ENCODE results near the gene RBPMS2. TPM values are rescaled to one million over a fixed set of nuclear protein-coding genes. Genes with fewer than 3 reads are reported as not detected.

RBPMS2 gene
- total and polyA plus RNA-seq, 2 of the 8 experiments (the other 6 are each of a cell fraction or from before 2014, with no cell fraction given), result 55.8 to 238 TPM

GRCh38 chr15:64766058-64766457 is 9.3 kb downstream of the RBPMS2 start:
- FAIRE-seq, result no peak
- H2AFZ ChIP-seq (ENCODE audit: low read length), result no peak overlapping the region
- TF ChIP-seq RBBP5 (IDR thresholded peaks at IDR 0.05; ENCODE audit: borderline replicate concordance, low read depth, low read length) (no peak), EGR1 (IDR thresholded peaks at IDR 0.05; ENCODE audit: borderline replicate concordance, low read depth, low read length) (no peak), NRF1 (IDR thresholded peaks at IDR 0.05; ENCODE audit: low read depth, low read length) (no peak), EP300 (IDR thresholded peaks at IDR 0.05; ENCODE audit: borderline replicate concordance in 1 of 2, low read depth in 2 of 2, low read length in 2 of 2) (no peak), POLR2A (IDR thresholded peaks at IDR 0.05; ENCODE audit: control extremely low read depth in 1 of 2, low read depth in 2 of 2, low read length in 2 of 2) (no peak; a peak in 1 of 3 replicates), HDAC2 (IDR thresholded peaks at IDR 0.05; ENCODE audit: borderline replicate concordance in 1 of 2, low read depth in 2 of 2, low read length in 2 of 2) (no peak), POU5F1 (IDR thresholded peaks at IDR 0.05; ENCODE audit: low read depth, low read length) (no peak), SIX5 (IDR thresholded peaks at IDR 0.05; ENCODE audit: low read depth, low read length) (no peak), JUND (IDR thresholded peaks at IDR 0.05; ENCODE audit: low read length) (no peak), JUN (IDR thresholded peaks at IDR 0.05; ENCODE audit: low read depth, low read length) (no peak), SIRT6 (IDR thresholded peaks at IDR 0.05; ENCODE audit: low read length) (no peak), GABPA (IDR thresholded peaks at IDR 0.05; ENCODE audit: borderline replicate concordance, insufficient read depth, low read length) (no peak), POLR2AphosphoS5 (IDR thresholded peaks at IDR 0.05; ENCODE audit: low read depth, low read length) (no peak), SP1 (IDR thresholded peaks at IDR 0.05; ENCODE audit: low read depth, low read length) (no peak)

More at GRCh38 chr15:64766058-64766457, 9.3 kb downstream of the RBPMS2 start:
- Histone ChIP-seq H3K4me2 (ENCODE audit: insufficient read depth in 1 of 2, low read depth in 2 of 2, low read length in 2 of 2) (no peak overlapping the region), H3K79me2 (ENCODE audit: control insufficient read depth in 1 of 2, insufficient read depth in 2 of 2, low read length in 2 of 2) (peaks cover 59 to 98% of the 10 kb centered on the region in 2 experiments), H4K5ac (ENCODE audit: insufficient read length, low read depth, low read length) (no peak overlapping the region), H3K56ac (replicated peaks; ENCODE audit: insufficient read length, low read depth, low read length) (no peak overlapping the region), H3K79me1 (ENCODE audit: low read depth, low read length) (peaks cover 4% of the 10 kb centered on the region), H3K14ac (ENCODE audit: insufficient read length) (no peak overlapping the region), H3K27me3 (replicated peaks in 1 of 4; ENCODE audit: control insufficient read depth in 3 of 4, extremely low read depth in 1 of 4, insufficient read depth in 3 of 4, low read length in 3 of 4) (no peaks in the 10 kb centered on the region), H4K91ac (replicated peaks; ENCODE audit: insufficient read length, low read length) (no peak overlapping the region), H3K4me3 (ENCODE audit: extremely low read depth in 1 of 4, insufficient read depth in 2 of 4, low read depth in 3 of 4, low read length in 4 of 4) (no peak overlapping the region), H3K36me3 (ENCODE audit: control insufficient read depth in 2 of 4, insufficient read depth in 4 of 4, low read length in 3 of 4) (peaks cover 0 to 10% (median 0%) of the 10 kb centered on the region in 4 experiments; a peak in 1 of 8 replicates), H3K23ac (ENCODE audit: insufficient read length) (no peak overlapping the region), H2BK120ac (replicated peaks; ENCODE audit: low read depth, low read length) (no peak overlapping the region), H2BK12ac (ENCODE audit: low read depth, low read length) (no peak overlapping the region), H3K23me2 (ENCODE audit: low read depth, low read length) (peaks cover 2% of the 10 kb centered on the region; the same call in 1 of the 2 replicates), H4K8ac (ENCODE audit: extremely low read depth, insufficient read depth, low read length) (no peak overlapping the region), H2AK5ac (ENCODE audit: low read depth, low read length) (no peak overlapping the region), H3K4me1 (replicated peaks in 1 of 4; ENCODE audit: control insufficient read depth in 3 of 4, insufficient read depth in 4 of 4, low read length in 3 of 4) (peaks cover 6 to 32% (median 18%) of the 10 kb centered on the region in 4 experiments; a peak in 6 of 7 replicates), H2BK20ac (ENCODE audit: low read length) (no peak overlapping the region), H2BK5ac (ENCODE audit: low read depth, low read length) (peak overlapping the region; percentile 27; the same call in 1 of the 2 replicates), H3K4ac (replicated peaks; ENCODE audit: insufficient read length, low read depth, low read length) (no peak overlapping the region), H3K18ac (ENCODE audit: extremely low read depth, low read length) (no peak overlapping the region; the same call in 1 of the 2 replicates), H2BK15ac (ENCODE audit: low read length) (no peak overlapping the region), H4K20me1 (replicated peaks in 1 of 2; ENCODE audit: control insufficient read depth in 1 of 2, insufficient read depth in 2 of 2, low read length in 2 of 2) (peaks cover 34 to 38% of the 10 kb centered on the region in 2 experiments), H3K27ac (ENCODE audit: low read depth, low read length) (no peak overlapping the region), H3K9ac (replicated peaks in 1 of 4; ENCODE audit: extremely low read depth in 1 of 4, low read depth in 3 of 4, low read length in 3 of 4) (no peak overlapping the region), H3K9me3 (ENCODE audit: insufficient read depth in 2 of 2, low read depth in 1 of 2, low read length in 1 of 2) (no peaks in the 10 kb centered on the region)
- POLR2A ChIA-PET (ENCODE audit: partially characterized antibody), result interaction anchor here (0.6 to 6.1 kb wide), 9 partner anchors 10 to 105 kb away, joined by 3 to 51 read pairs (median 4); partner anchors contain the start of gene PLEKHO2
- no peak for DNase-seq (ENCODE audit: low read depth in 1 of 2, low spot score in 2 of 2)
- WGBS, 2 experiments (ENCODE audit: extremely low coverage in 1 of 2, insufficient coverage in 1 of 2, insufficient read length in 1 of 2, insufficient replicate concordance in 2 of 2, low coverage in 1 of 2, low lambda C conversion rate in 2 of 2, missing lambda C conversion rate in 1 of 2), result 95% methylated on average over 8 of the region's 8 CpGs; no CpG with 5 or more reads in 1 of the 2 experiments
- CTCF ChIA-PET (ENCODE audit: partially characterized antibody), result interaction anchor here (0.6 to 46.3 kb wide), 6 partner anchors 16 to 86 kb away, joined by 3 to 883 read pairs (median 5); no protein-coding TSS in a partner anchor

All from H1 (cell line).